Activated CD4-positive, alpha-beta T cell treated with anti-CD3 and anti-CD28 coated beads for 36 hours (primary cell): Measurements from ENCODE around the gene BMPR1A. TPM values are rescaled to one million over a fixed set of nuclear protein-coding genes. Genes with fewer than 3 reads are reported as not detected.
A peak's percentile ranks its signal among the peaks of the same experiment; 100 is the strongest.

ENCODE experiments used
- ATAC-seq: fragments of 200-7000 bp; cut with Tn5 transposase; one replicate; pipeline ENCODE4 v1.10.0; 2021; ENCODE audit warnings: mild to moderate bottlenecking, moderate library complexity
- CTCF ChIA-PET: fragments of 350-600 bp; sonication (Branson Sonifier 250); formaldehyde crosslinking; loops from one replicate; lab custom pipeline; 2021; ENCODE audit warnings: antibody characterized with exemption; lab: Charles Lee
- POLR2A ChIA-PET: fragments of 350-600 bp; sonication (Branson Sonifier 250); formaldehyde crosslinking; loops from one replicate; lab custom pipeline; 2021; ENCODE audit warnings: antibody characterized with exemption, inconsistent platforms; lab: Charles Lee
- DNase-seq: peaks from one replicate; pipeline ENCODE4 v3.0.0-alpha.2; 2020
- H3K27ac Mint-ChIP-seq: one replicate; pipeline ENCODE4 v1.8.0; 2021; ENCODE audit warnings: mixed read lengths
- H3K27me3 Mint-ChIP-seq: one replicate; pipeline ENCODE4 v1.8.0; 2021; ENCODE audit warnings: mixed read lengths
- H3K36me3 Mint-ChIP-seq: one replicate; pipeline ENCODE4 v1.8.0; 2021; ENCODE audit warnings: low read depth, mixed read lengths
- H3K4me1 Mint-ChIP-seq: one replicate; pipeline ENCODE4 v1.8.0; 2021; ENCODE audit warnings: mixed read lengths
- H3K4me3 Mint-ChIP-seq: one replicate; pipeline ENCODE4 v1.8.0; 2021; ENCODE audit warnings: mild to moderate bottlenecking, moderate library complexity, mixed read lengths
- H3K9me3 Mint-ChIP-seq: one replicate; pipeline ENCODE4 v1.8.0; 2021; ENCODE audit warnings: low read depth, mixed read lengths
- intact Hi-C, 2 experiments: fragments of 100-400 bp; cut with DNase I in 1 of 2; cut with micrococcal nuclease in 1 of 2; formaldehyde crosslinking; loops; one replicate each; pipeline versions ENCODE4 v1.14.2 to v1.15.1; 2022 to 2024; cut with DNase I, micrococcal nuclease
- total RNA-seq, 2 experiments: library from RNA; stranded (reverse); gene quantifications; one replicate each; pipeline ENCODE4 v1.2.3, GENCODE V29; 2021

BMPR1A gene
- total RNA-seq, 2 experiments from 2014 or later, result 8.7 to 9.0 TPM

GRCh38 chr10:86753051-86753450 is 3.4 kb upstream of the BMPR1A start:
- Mint-ChIP-seq H3K36me3 (peaks cover 3% of the 10 kb centered on the region), H3K9me3 (no peaks in the 10 kb centered on the region), H3K27me3 (peaks cover 10% of the 10 kb centered on the region), H3K4me3 (no peak overlapping the region), H3K4me1 (peaks cover 18% of the 10 kb centered on the region), H3K27ac (no peak overlapping the region)
- ATAC-seq (no peak), DNase-seq (no peak)
- intact Hi-C loops, result no loop called here
- CTCF ChIA-PET, result interaction anchor here (0.7 to 1.0 kb wide), 2 partner anchors 17 to 184 kb away, joined by 3 read pairs; no protein-coding TSS in a partner anchor
- POLR2A ChIA-PET, result interaction anchor here (0.6 kb wide), 1 partner anchor 8 kb away, joined by 7 read pairs; no protein-coding TSS in a partner anchor

- DNase-seq (no peak), ATAC-seq (no peak)
- Mint-ChIP-seq H3K4me1 (peaks cover 26% of the 10 kb centered on the region), H3K27me3 (peaks cover 16% of the 10 kb centered on the region), H3K9me3 (no peaks in the 10 kb centered on the region), H3K4me3 (no peak overlapping the region), H3K36me3 (peaks cover 3% of the 10 kb centered on the region), H3K27ac (no peak overlapping the region)
- intact Hi-C loops, result no loop called here
- POLR2A ChIA-PET, result interaction anchor here (0.6 kb wide), 1 partner anchor 9 kb away, joined by 7 read pairs; no protein-coding TSS in a partner anchor
- CTCF ChIA-PET, result interaction anchor here (1.0 kb wide), 1 partner anchor 17 kb away, joined by 3 read pairs; no protein-coding TSS in a partner anchor
Observed at GRCh38 chr10:86753638-86754434, 2.6 kb upstream of the BMPR1A start.

- peak overlapping the region; percentile 72 for H3K27ac Mint-ChIP-seq
- DNase-seq (no peak), ATAC-seq (no peak)
- peaks cover 26% of the 10 kb centered on the region for H3K27me3 Mint-ChIP-seq
- H3K9me3 Mint-ChIP-seq, result no peaks in the 10 kb centered on the region
- POLR2A ChIA-PET, result no interaction called here
- H3K36me3 Mint-ChIP-seq, result peaks cover 3% of the 10 kb centered on the region
- CTCF ChIA-PET, result interaction anchor here (1.5 kb wide), 1 partner anchor 137 kb away, joined by 4 read pairs; no protein-coding TSS in a partner anchor
- peaks cover 33% of the 10 kb centered on the region for H3K4me1 Mint-ChIP-seq
- intact Hi-C loops, result loop anchor here (5.0 kb wide), 2 partner anchors 342 to 747 kb away; partner anchors contain the start of genes MINPP1 (in 1 of the 2) and SHLD2 (in 1 of the 2)
- peak overlapping the region; percentile 77 for H3K4me3 Mint-ChIP-seq
Observed at GRCh38 chr10:86755454-86755739, 1.0 kb upstream of the BMPR1A start.

DNA sequence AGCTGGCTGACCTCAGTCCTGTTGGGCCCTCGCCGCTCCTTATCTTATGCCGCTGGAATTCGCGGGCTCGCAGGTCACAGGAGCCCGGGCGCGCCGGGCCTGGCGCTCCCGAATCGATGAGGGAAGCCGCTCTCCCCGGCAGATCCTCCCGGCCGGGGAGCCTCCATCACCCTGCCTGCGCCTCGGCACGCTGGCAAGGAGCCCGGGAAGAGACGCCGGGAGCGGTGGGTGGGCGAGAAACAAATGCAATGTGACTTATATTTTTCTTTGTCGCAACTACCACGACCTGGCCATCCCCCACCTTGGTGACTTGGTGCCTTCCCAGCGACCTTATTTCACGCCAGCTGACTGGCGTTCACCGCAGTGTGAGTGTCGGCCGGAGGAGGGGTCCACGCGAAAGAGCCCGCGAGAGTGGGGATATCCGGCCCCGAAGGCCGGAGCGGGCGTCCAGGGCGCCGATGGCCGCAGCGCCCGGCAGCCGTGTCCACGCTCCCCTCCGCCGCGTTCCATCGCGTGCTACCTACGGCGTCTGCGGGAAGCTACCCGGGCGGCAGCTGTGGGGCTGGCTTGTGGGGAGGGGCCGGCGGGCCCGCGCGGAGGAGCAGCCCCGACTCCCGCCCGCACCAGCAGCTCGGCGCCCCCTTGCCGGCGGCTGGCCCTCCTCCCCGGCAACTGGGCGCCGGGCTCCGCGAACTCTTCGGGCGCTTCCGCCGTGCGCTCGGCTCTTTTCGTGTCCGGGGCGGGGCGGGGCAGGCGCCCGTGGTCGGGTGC is 494 bp upstream of the BMPR1A start:
- H3K27me3 Mint-ChIP-seq, result peaks cover 26% of the 10 kb centered on the region
- POLR2A ChIA-PET, result interaction anchor here (0.6 kb wide), 1 partner anchor 184 kb away, joined by 8 read pairs; no protein-coding TSS in a partner anchor
- DNase-seq (peak; percentile 93), ATAC-seq (peak; percentile 96)
- H3K9me3 Mint-ChIP-seq, result no peaks in the 10 kb centered on the region
- CTCF ChIA-PET, result interaction anchor here (1.5 kb wide), 1 partner anchor 137 kb away, joined by 4 read pairs; no protein-coding TSS in a partner anchor
- intact Hi-C loops, result loop anchor here (1.0 to 5.0 kb wide), 8 partner anchors 45 to 746 kb away; partner anchors contain the start of genes SHLD2 (in 2 of the 2), MINPP1 (in 1 of the 2) and WAPL (in 1 of the 2)
- peaks cover 33% of the 10 kb centered on the region for H3K4me1 Mint-ChIP-seq
- peak overlapping the region; percentile 72 for H3K27ac Mint-ChIP-seq
- H3K36me3 Mint-ChIP-seq, result peaks cover 3% of the 10 kb centered on the region
- H3K4me3 Mint-ChIP-seq, result peak overlapping the region; percentile 85

- H3K27ac Mint-ChIP-seq, result peak overlapping the region; percentile 70
- H3K4me3 Mint-ChIP-seq, result peak overlapping the region; percentile 85
- no peaks in the 10 kb centered on the region for H3K9me3 Mint-ChIP-seq
- DNase-seq (peak; percentile 25), ATAC-seq (no peak)
- intact Hi-C loops, result loop anchor here (2.0 to 5.0 kb wide), 3 partner anchors 340 to 745 kb away; partner anchors contain the start of genes MINPP1 (in 1 of the 2) and SHLD2 (in 1 of the 2)
- H3K4me1 Mint-ChIP-seq, result peaks cover 33% of the 10 kb centered on the region
- H3K27me3 Mint-ChIP-seq, result peaks cover 30% of the 10 kb centered on the region
- POLR2A ChIA-PET, result interaction anchor here (0.7 kb wide), 1 partner anchor 356 kb away, joined by 3 read pairs; no protein-coding TSS in a partner anchor
- H3K36me3 Mint-ChIP-seq, result peaks cover 3% of the 10 kb centered on the region
- CTCF ChIA-PET, result interaction anchor here (0.6 to 2.4 kb wide), 6 partner anchors 13 to 379 kb away, joined by 3 to 5 read pairs (median 4); no protein-coding TSS in a partner anchor
Observed at GRCh38 chr10:86757113-86757972, 924 bp downstream of the BMPR1A start.

GRCh38 chr10:86758189-86759072 is 2.0 kb downstream of the BMPR1A start:
- Mint-ChIP-seq H3K4me3 (peak overlapping the region; percentile 85), H3K9me3 (no peaks in the 10 kb centered on the region), H3K36me3 (peaks cover 3% of the 10 kb centered on the region), H3K4me1 (peaks cover 32% of the 10 kb centered on the region), H3K27me3 (peaks cover 30% of the 10 kb centered on the region), H3K27ac (no peak overlapping the region)
- intact Hi-C loops, result loop anchor here (5.0 kb wide), 2 partner anchors 339 to 744 kb away; partner anchors contain the start of genes MINPP1 (in 1 of the 2) and SHLD2 (in 1 of the 2)
- ChIA-PET POLR2A (no interaction called here), CTCF (interaction anchor here (0.7 to 2.4 kb wide), 4 partner anchors 12 to 143 kb away, joined by 3 to 5 read pairs (median 4); no protein-coding TSS in a partner anchor)
- DNase-seq (no peak), ATAC-seq (no peak)

GRCh38 chr10:86759073-86759672 is 2.8 kb downstream of the BMPR1A start:
- POLR2A ChIA-PET, result no interaction called here
- CTCF ChIA-PET, result interaction anchor here (1.5 to 2.4 kb wide), 2 partner anchors 49 to 143 kb away, joined by 3 to 5 read pairs; no protein-coding TSS in a partner anchor
- no peak overlapping the region for H3K27ac Mint-ChIP-seq

DNA sequence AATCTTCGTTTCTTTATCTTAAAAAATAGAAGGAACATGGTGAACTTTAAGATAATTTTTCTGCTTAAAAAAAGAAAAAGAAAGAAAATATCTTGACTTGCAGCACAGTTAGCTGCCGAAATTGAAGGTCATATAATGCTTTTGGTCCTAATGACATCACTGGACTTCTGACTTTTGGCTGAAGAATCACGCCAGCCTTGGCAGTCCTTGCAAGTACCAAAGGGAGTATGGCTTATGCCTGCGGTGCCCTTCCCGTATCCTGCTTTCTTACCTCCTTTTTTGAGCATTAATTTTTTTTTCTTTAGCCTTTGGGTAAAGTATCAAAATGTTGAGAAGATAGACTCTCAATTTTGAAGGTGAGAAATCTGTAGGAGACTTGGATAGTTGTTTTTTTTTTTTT is 7.0 kb downstream of the BMPR1A start:
- intact Hi-C loops, result no loop called here
- Mint-ChIP-seq H3K4me1 (peaks cover 12% of the 10 kb centered on the region), H3K27ac (no peak overlapping the region), H3K36me3 (no peaks in the 10 kb centered on the region), H3K4me3 (no peak overlapping the region), H3K9me3 (no peaks in the 10 kb centered on the region), H3K27me3 (peaks cover 20% of the 10 kb centered on the region)
- ATAC-seq (no peak), DNase-seq (no peak)
- POLR2A ChIA-PET, result no interaction called here
- CTCF ChIA-PET, result no interaction called here

More at GRCh38 chr10:86759073-86759672, 2.8 kb downstream of the BMPR1A start:
- Mint-ChIP-seq H3K27me3 (peaks cover 30% of the 10 kb centered on the region), H3K9me3 (no peaks in the 10 kb centered on the region), H3K4me3 (no peak overlapping the region), H3K36me3 (peaks cover 3% of the 10 kb centered on the region), H3K4me1 (peaks cover 32% of the 10 kb centered on the region)
- intact Hi-C loops, result loop anchor here (5.0 kb wide), 2 partner anchors 338 to 743 kb away; partner anchors contain the start of genes MINPP1 (in 1 of the 2) and SHLD2 (in 1 of the 2)
- ATAC-seq (no peak), DNase-seq (no peak)

- no peak for ATAC-seq
- POLR2A ChIA-PET, result no interaction called here
- Mint-ChIP-seq H3K4me1 (no peaks in the 10 kb centered on the region), H3K4me3 (no peak overlapping the region), H3K27me3 (peaks cover 6% of the 10 kb centered on the region), H3K27ac (no peak overlapping the region), H3K36me3 (no peaks in the 10 kb centered on the region), H3K9me3 (no peaks in the 10 kb centered on the region)
- intact Hi-C loops, result no loop called here
- DNase-seq, result no peak
- CTCF ChIA-PET, result no interaction called here
Observed at GRCh38 chr10:86765548-86765947, 9.1 kb downstream of the BMPR1A start.
